HepG2 (cell line): ENCODE measurements around the gene DDX1. TPM values are rescaled to one million over a fixed set of nuclear protein-coding genes. Genes with fewer than 3 reads are reported as not detected.
A peak's percentile ranks its signal among the peaks of the same experiment; 100 is the strongest.

Experiments
- ATRX ChIP-seq: sonication (generic); formaldehyde crosslinking; IDR thresholded peaks from 2 replicates; pipeline ENCODE4 v1.4.0; 2020; ENCODE audit warnings: missing genetic modification reagents, borderline replicate concordance
- BORCS8-MEF2B ChIP-seq: sonication (generic); formaldehyde crosslinking; IDR thresholded peaks from 2 replicates; pipeline ENCODE4 v1.8.0; 2022; ENCODE audit warnings: mild to moderate bottlenecking, missing genetic modification reagents
- CBX5 ChIP-seq: sonication (generic); formaldehyde crosslinking; IDR thresholded peaks from 2 replicates; pipeline ENCODE4 v1.4.0; 2020; ENCODE audit warnings: missing genetic modification reagents, borderline replicate concordance
- DRAP1 ChIP-seq: IDR thresholded peaks from 2 replicates; pipeline ENCODE4 v1.6.1; 2016; ENCODE audit warnings: missing genetic modification reagents, missing compliant biosample characterization
- EED ChIP-seq: sonication (generic); formaldehyde crosslinking; IDR thresholded peaks from 2 replicates; pipeline ENCODE4 v1.5.0; 2020; ENCODE audit warnings: mild to moderate bottlenecking, missing genetic modification reagents
- ERF ChIP-seq: IDR thresholded peaks from 2 replicates; pipeline ENCODE4 v1.6.1; 2018; ENCODE audit warnings: missing biosample characterization, missing genetic modification reagents
- ETV5 ChIP-seq: IDR thresholded peaks from 2 replicates; pipeline ENCODE4 v1.6.1; 2018; ENCODE audit warnings: missing biosample characterization, missing genetic modification reagents, inconsistent platforms, borderline replicate concordance
- ETV6 ChIP-seq: sonication (generic); formaldehyde crosslinking; conservative IDR thresholded peaks from 2 replicates; pipeline ENCODE4 v1.4.0; 2020; ENCODE audit warnings: missing genetic modification reagents
- FOXO4 ChIP-seq: sonication (generic); formaldehyde crosslinking; conservative IDR thresholded peaks from 2 replicates; pipeline ENCODE4 v1.8.1; 2023; ENCODE audit warnings: missing genetic modification reagents
- HHEX ChIP-seq: IDR thresholded peaks from 2 replicates; pipeline ENCODE4 v1.6.1; 2016; ENCODE audit warnings: control low read depth
- IKZF4 ChIP-seq: sonication (generic); formaldehyde crosslinking; IDR thresholded peaks from 2 replicates; pipeline ENCODE4 v1.5.1; 2020; ENCODE audit warnings: borderline replicate concordance, mild to moderate bottlenecking, low read depth, missing genetic modification reagents; ENCODE audit errors: not compliant biosample characterization
- KDM5B ChIP-seq: sonication (generic); formaldehyde crosslinking; IDR thresholded peaks from 2 replicates; pipeline ENCODE4 v1.4.0; 2020; ENCODE audit warnings: missing genetic modification reagents, mild to moderate bottlenecking, borderline replicate concordance
- KLF16 ChIP-seq, 2 experiments: sonication (generic) in 1 of 2; formaldehyde crosslinking in 1 of 2; IDR thresholded peaks; 2 replicates each; pipeline versions ENCODE4 v1.6.1 to v1.8.0; 2016 to 2023; ENCODE audit warnings: missing genetic modification reagents in 2 of 2, missing compliant biosample characterization in 1 of 2
- KLF9 ChIP-seq: IDR thresholded peaks from 2 replicates; pipeline ENCODE4 v1.6.1; 2016; ENCODE audit warnings: low read depth
- MLLT10 ChIP-seq: sonication (generic); formaldehyde crosslinking; IDR thresholded peaks from 2 replicates; pipeline ENCODE4 v1.4.0; 2020; ENCODE audit warnings: missing genetic modification reagents
- MYC ChIP-seq: sonication (generic); formaldehyde crosslinking; IDR thresholded peaks from 2 replicates; pipeline ENCODE4 v1.9.0; 2021; ENCODE audit warnings: missing genetic modification reagents, borderline replicate concordance
- NR2C2 ChIP-seq: sonication (generic); formaldehyde crosslinking; IDR thresholded peaks from 2 replicates; pipeline ENCODE4 v1.4.0; 2020; ENCODE audit warnings: missing genetic modification reagents, mild to moderate bottlenecking, moderate library complexity, borderline replicate concordance
- POGZ ChIP-seq: sonication (generic); formaldehyde crosslinking; IDR thresholded peaks from 2 replicates; pipeline ENCODE4 v1.4.0; 2020; ENCODE audit warnings: mild to moderate bottlenecking, missing genetic modification reagents
- RFX3 ChIP-seq: IDR thresholded peaks from 2 replicates; pipeline ENCODE4 v1.6.1; 2016; ENCODE audit warnings: missing biosample characterization, missing genetic modification reagents
- ZFAT ChIP-seq: sonication (generic); formaldehyde crosslinking; conservative IDR thresholded peaks from 2 replicates; pipeline ENCODE4 v1.8.1; 2023; ENCODE audit warnings: missing genetic modification reagents, inconsistent platforms
- ZMAT5 ChIP-seq: sonication (generic); formaldehyde crosslinking; IDR thresholded peaks from 2 replicates; pipeline ENCODE4 v1.5.0; 2020; ENCODE audit warnings: mild to moderate bottlenecking, low read depth, missing genetic modification reagents, borderline replicate concordance
- ZNF121 ChIP-seq: sonication (generic); formaldehyde crosslinking; IDR thresholded peaks from 2 replicates; pipeline ENCODE4 v1.5.0; 2020; ENCODE audit warnings: mild to moderate bottlenecking, missing genetic modification reagents
- ZNF280B ChIP-seq: sonication (generic); formaldehyde crosslinking; IDR thresholded peaks from 2 replicates; pipeline ENCODE4 v1.5.0; 2020; ENCODE audit warnings: missing genetic modification reagents, mild to moderate bottlenecking, borderline replicate concordance
- ZNF326 ChIP-seq: sonication (generic); formaldehyde crosslinking; IDR thresholded peaks from 2 replicates; pipeline ENCODE4 v1.4.0; 2020; ENCODE audit warnings: missing genetic modification reagents, borderline replicate concordance
- ZNF44 ChIP-seq: sonication (generic); formaldehyde crosslinking; IDR thresholded peaks from 2 replicates; pipeline ENCODE4 v1.5.1; 2020; ENCODE audit warnings: mild to moderate bottlenecking, missing genetic modification reagents
- ZNF468 ChIP-seq: sonication (generic); formaldehyde crosslinking; IDR thresholded peaks from 2 replicates; pipeline ENCODE4 v1.8.0; 2022; ENCODE audit warnings: mild to moderate bottlenecking, moderate library complexity, missing genetic modification reagents
- ZNF484 ChIP-seq: sonication (generic); formaldehyde crosslinking; IDR thresholded peaks from 2 replicates; pipeline ENCODE4 v1.5.1; 2020; ENCODE audit warnings: mild to moderate bottlenecking, low read depth, missing genetic modification reagents, borderline replicate concordance
- polyA plus RNA-seq, 8 experiments: library from polyadenylated mRNA; depleted of rRNA in 3 of 8; stranded (reverse) in 7 of 8; unstranded in 1 of 8; fragments of >200 nt; fragmentation: Illumina TruSeq in 4 of 8; extraction: Trizol in 4 of 8; gene quantifications; 2 replicates each; pipeline versions ENCODE4 v1.2.1 to v1.2.3, GENCODE V29; 2011 to 2016; ENCODE audit warnings: low read depth in 4 of 8, missing spikeins in 1 of 8, mixed read lengths in 1 of 8; ENCODE audit not compliant: insufficient read depth in 1 of 8
- total RNA-seq, 5 experiments: library from RNA; depleted of rRNA; stranded (reverse); fragments of >200 nt; fragmentation: Illumina TruSeq; extraction: Trizol; gene quantifications; 2 replicates each; pipeline ENCODE4 v1.2.3, GENCODE V29; 2016; ENCODE audit warnings: low read depth in 1 of 5

The DDX1 gene
- total and polyA plus RNA-seq, 2 of the 13 experiments (the other 11 are each of a cell fraction or from before 2014, with no cell fraction given) = 81.6 to 130 TPM

GRCh38 chr2:15560988-15561573 is 30.6 kb upstream of the DDX1 start, which contains the start of gene NBAS (continued):
- TF ChIP-seq NR2C2 (CRISPR knock-in tag) = peak; percentile 58; the same call in 1 of the 2 replicates
- peak; percentile 52; the same call in 1 of the 2 replicates for TF ChIP-seq ERF (CRISPR knock-in tag)
- no peak for TF ChIP-seq RFX3 (CRISPR knock-in tag)
- 0 out of 2 replicates have a peak, but pooled peaks have one; percentile 24 for TF ChIP-seq ETV6 (CRISPR knock-in tag)
- TF ChIP-seq ZNF121 = no peak
- no peak for TF ChIP-seq FOXO4 (CRISPR knock-in tag)
- peak; percentile 91 for TF ChIP-seq POGZ (CRISPR knock-in tag)
- TF ChIP-seq ZNF326 (CRISPR knock-in tag) = no peak
- TF ChIP-seq CBX5 (CRISPR knock-in tag) = peak; percentile 74; the same call in 1 of the 2 replicates
- TF ChIP-seq BORCS8-MEF2B (CRISPR knock-in tag) = peak; percentile 91
- no peak for TF ChIP-seq ZFAT (CRISPR knock-in tag)
- no peak for TF ChIP-seq IKZF4
- TF ChIP-seq HHEX (CRISPR knock-in tag) = no peak
- TF ChIP-seq ETV5 (CRISPR knock-in tag) = peak; percentile 53; the same call in 1 of the 2 replicates
- no peak for TF ChIP-seq ZNF468 (CRISPR knock-in tag)
- no peak; the same call in 1 of the 2 replicates for TF ChIP-seq KLF9 (CRISPR knock-in tag)
- no peak for TF ChIP-seq DRAP1 (CRISPR knock-in tag)
- TF ChIP-seq EED (CRISPR knock-in tag) = no peak
- no peak for TF ChIP-seq ZNF44
- TF ChIP-seq ZNF484 = no peak
- TF ChIP-seq KDM5B (CRISPR knock-in tag) = peak; percentile 65; the same call in 1 of the 2 replicates
- no peak for TF ChIP-seq ZMAT5 (CRISPR knock-in tag)
- TF ChIP-seq KLF16 (CRISPR knock-in tag; IDR thresholded peaks at IDR 0.05) = peak in 1 of 2 experiments; percentile 89; a peak in 2 of 4 replicates
- TF ChIP-seq MYC (CRISPR knock-in tag) = peak; percentile 26; the same call in 1 of the 2 replicates
- no peak for TF ChIP-seq MLLT10 (CRISPR knock-in tag)
- peak; percentile 22; the same call in 1 of the 2 replicates for TF ChIP-seq ZNF280B (CRISPR knock-in tag)
- no peak for TF ChIP-seq ATRX (CRISPR knock-in tag)
